ENCODE data around the gene WNT1.

Gene WNT1

DNA sequence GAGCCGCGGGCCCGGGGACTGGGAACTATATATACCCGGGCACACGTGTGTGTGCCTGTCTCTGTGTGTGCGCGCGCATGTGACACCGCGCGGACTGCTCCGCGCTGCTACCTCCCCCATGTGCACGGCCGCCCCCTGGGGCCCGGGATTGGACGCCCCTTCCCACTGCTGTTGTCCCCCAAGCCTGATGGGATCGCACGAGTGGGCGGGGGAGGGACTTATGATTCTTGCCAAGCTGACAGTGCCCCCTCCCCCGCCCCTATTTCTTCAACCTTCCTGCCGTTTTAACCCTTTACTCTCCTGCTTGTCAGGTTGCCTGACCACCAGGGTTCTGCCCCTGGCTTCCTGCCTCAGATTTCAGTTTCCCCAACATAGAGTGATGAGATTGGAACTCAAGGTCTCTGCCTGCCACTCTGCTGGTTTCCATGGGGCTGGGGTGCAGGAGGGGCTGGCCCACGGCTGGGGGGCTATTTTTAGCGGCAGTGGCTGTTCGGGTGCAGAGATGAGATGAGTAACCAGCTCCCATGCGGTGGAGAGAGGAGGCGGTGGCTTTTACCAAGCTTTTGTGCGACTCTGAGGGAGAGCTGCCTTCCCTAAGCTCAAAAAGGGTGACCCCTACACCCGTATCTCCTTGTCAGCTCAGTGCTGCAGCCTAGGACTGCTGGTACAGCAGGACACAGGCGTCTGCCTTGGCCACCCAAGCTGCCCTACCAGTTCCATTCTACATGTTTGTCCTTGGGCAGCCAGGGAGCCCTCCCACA is 21.4 kb downstream of the WNT1 start, which contains the start of gene DDN:
TSS of gene DDN (minus strand) at position 5 of the 761 bp plus-strand sequence. CDS start 88 bp downstream, outside the sequence.
- TF ChIP-seq, protein P1, sequence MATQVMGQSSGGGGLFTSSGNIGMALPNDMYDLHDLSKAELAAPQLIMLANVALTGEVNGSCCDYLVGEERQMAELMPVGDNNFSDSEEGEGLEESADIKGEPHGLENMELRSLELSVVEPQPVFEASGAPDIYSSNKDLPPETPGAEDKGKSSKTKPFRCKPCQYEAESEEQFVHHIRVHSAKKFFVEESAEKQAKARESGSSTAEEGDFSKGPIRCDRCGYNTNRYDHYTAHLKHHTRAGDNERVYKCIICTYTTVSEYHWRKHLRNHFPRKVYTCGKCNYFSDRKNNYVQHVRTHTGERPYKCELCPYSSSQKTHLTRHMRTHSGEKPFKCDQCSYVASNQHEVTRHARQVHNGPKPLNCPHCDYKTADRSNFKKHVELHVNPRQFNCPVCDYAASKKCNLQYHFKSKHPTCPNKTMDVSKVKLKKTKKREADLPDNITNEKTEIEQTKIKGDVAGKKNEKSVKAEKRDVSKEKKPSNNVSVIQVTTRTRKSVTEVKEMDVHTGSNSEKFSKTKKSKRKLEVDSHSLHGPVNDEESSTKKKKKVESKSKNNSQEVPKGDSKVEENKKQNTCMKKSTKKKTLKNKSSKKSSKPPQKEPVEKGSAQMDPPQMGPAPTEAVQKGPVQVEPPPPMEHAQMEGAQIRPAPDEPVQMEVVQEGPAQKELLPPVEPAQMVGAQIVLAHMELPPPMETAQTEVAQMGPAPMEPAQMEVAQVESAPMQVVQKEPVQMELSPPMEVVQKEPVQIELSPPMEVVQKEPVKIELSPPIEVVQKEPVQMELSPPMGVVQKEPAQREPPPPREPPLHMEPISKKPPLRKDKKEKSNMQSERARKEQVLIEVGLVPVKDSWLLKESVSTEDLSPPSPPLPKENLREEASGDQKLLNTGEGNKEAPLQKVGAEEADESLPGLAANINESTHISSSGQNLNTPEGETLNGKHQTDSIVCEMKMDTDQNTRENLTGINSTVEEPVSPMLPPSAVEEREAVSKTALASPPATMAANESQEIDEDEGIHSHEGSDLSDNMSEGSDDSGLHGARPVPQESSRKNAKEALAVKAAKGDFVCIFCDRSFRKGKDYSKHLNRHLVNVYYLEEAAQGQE (IDR thresholded peaks at IDR 0.05; ENCODE audit: insufficient read depth in 1 of 2, low read depth in 2 of 2, low read length in 2 of 2): no peak
- no peak for TF ChIP-seq TAF1 (IDR thresholded peaks at IDR 0.05; ENCODE audit: borderline replicate concordance, insufficient read depth, low read length)
- no peak for TF ChIP-seq SIN3A (IDR thresholded peaks at IDR 0.05; ENCODE audit: borderline replicate concordance, insufficient read depth, low read length)
- no peak for TF ChIP-seq POLR2AphosphoS5 (IDR thresholded peaks at IDR 0.05; ENCODE audit: low read depth, low read length)
- peak; percentile 15 for TF ChIP-seq FOXP2 (optimal IDR thresholded peaks at IDR 0.05; ENCODE audit: borderline replicate concordance, extremely low read depth, extremely low read length, insufficient read depth)

DNA sequence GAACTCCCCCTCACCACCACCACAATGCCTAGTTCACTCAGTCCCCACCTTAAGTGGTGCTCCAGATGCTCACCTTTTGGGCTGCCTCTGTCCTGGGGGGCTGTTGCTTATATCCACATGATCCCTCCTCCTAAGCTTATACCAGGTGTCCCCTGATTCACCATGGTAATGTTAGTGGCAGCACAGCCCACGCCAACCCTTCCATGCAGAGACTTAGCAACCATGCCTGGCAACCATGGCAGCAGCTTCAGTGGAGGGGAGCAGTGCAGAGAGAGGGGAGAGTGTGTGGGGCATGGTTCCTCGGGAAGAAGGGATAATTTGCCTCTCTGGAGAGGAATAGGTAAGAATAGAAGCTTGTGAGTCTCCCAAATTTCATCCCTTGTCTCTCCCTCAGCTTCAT is 22.2 kb downstream of the WNT1 start:
- TF ChIP-seq, protein P1 (IDR thresholded peaks at IDR 0.05; ENCODE audit: insufficient read depth in 1 of 2, low read depth in 2 of 2, low read length in 2 of 2): no peak
- no peak for TF ChIP-seq FOXP2 (optimal IDR thresholded peaks at IDR 0.05; ENCODE audit: borderline replicate concordance, extremely low read depth, extremely low read length, insufficient read depth)
- no peak for TF ChIP-seq TAF1 (IDR thresholded peaks at IDR 0.05; ENCODE audit: borderline replicate concordance, insufficient read depth, low read length)
- TF ChIP-seq SIN3A (IDR thresholded peaks at IDR 0.05; ENCODE audit: borderline replicate concordance, insufficient read depth, low read length): no peak
- no peak for TF ChIP-seq POLR2AphosphoS5 (IDR thresholded peaks at IDR 0.05; ENCODE audit: low read depth, low read length)

DNA sequence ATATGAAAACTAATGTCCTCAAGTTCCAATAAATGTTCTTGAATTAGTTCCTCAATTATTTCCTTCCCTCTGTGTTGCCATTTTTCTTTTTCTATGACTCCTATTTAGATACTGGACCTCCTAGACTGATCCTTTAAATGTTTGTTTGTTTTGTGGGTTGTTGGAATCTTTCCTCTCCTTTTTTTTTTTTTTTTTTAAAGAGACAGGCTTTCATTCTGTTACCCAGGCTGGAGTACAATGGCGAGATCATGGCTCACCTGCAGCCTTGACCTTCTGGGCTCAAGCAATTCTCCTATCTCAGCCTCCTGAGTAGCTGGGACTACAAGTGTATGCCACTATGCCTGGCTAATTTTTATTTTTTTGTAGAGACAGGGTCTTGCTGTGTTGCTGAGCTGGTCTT is 30.8 kb downstream of the WNT1 start:
- no peak for TF ChIP-seq TAF1 (IDR thresholded peaks at IDR 0.05; ENCODE audit: borderline replicate concordance, insufficient read depth, low read length)
- TF ChIP-seq, protein P1 (IDR thresholded peaks at IDR 0.05; ENCODE audit: insufficient read depth in 1 of 2, low read depth in 2 of 2, low read length in 2 of 2): no peak
- no peak for TF ChIP-seq POLR2AphosphoS5 (IDR thresholded peaks at IDR 0.05; ENCODE audit: low read depth, low read length)
- no peak for TF ChIP-seq SIN3A (IDR thresholded peaks at IDR 0.05; ENCODE audit: borderline replicate concordance, insufficient read depth, low read length)
- no peak for TF ChIP-seq FOXP2 (optimal IDR thresholded peaks at IDR 0.05; ENCODE audit: borderline replicate concordance, extremely low read depth, extremely low read length, insufficient read depth)

DNA sequence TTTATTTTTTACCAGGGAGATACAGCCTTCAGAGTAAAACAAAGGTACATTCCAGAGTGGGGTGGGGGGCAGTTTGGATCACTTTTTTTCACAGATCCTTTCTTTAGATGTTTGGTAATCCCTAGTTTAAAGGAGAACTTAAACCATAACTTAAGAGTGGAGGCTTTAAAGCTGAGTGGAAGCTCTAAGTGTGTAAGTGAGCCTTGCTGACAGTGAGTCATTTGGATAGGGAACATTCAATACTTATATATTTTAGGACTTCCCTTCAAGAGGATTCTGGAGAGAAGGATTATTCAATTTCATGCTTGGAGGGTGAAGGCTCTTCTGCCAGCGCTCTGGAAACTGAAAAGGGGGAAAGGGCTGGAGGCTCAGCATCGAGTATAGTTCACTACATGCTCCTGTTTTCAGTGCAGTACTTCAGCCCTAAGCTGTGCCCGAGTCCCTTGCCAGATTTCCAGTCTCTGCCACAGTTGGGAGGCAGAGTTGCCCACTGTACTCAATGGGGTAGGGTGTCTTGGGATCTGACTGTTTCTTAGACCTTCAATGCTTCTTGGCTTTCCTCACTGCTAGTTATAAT is 32.1 kb downstream of the WNT1 start:
- TF ChIP-seq POLR2AphosphoS5 (IDR thresholded peaks at IDR 0.05; ENCODE audit: low read depth, low read length) (no peak), FOXP2 (optimal IDR thresholded peaks at IDR 0.05; ENCODE audit: borderline replicate concordance, extremely low read depth, extremely low read length, insufficient read depth) (no peak), TAF1 (IDR thresholded peaks at IDR 0.05; ENCODE audit: borderline replicate concordance, insufficient read depth, low read length) (no peak)
- TF ChIP-seq, protein P1 (IDR thresholded peaks at IDR 0.05; ENCODE audit: insufficient read depth in 1 of 2, low read depth in 2 of 2, low read length in 2 of 2): no peak
